A549 treated with Hydrocortisone at 1 μM for 4 hours (cell line): Measurements from ENCODE around the gene EIF4G3. TPM values are rescaled to one million over a fixed set of nuclear protein-coding genes. Genes with fewer than 3 reads are reported as not detected.

Experiments used
- total RNA-seq: library from RNA; stranded (reverse); fragments of 200-300 nt; extraction: Qiagen RNA extraction; gene quantifications from 5 replicates; pipeline ENCODE4 v1.2.3, GENCODE V29; 2022

The EIF4G3 gene, protein sequence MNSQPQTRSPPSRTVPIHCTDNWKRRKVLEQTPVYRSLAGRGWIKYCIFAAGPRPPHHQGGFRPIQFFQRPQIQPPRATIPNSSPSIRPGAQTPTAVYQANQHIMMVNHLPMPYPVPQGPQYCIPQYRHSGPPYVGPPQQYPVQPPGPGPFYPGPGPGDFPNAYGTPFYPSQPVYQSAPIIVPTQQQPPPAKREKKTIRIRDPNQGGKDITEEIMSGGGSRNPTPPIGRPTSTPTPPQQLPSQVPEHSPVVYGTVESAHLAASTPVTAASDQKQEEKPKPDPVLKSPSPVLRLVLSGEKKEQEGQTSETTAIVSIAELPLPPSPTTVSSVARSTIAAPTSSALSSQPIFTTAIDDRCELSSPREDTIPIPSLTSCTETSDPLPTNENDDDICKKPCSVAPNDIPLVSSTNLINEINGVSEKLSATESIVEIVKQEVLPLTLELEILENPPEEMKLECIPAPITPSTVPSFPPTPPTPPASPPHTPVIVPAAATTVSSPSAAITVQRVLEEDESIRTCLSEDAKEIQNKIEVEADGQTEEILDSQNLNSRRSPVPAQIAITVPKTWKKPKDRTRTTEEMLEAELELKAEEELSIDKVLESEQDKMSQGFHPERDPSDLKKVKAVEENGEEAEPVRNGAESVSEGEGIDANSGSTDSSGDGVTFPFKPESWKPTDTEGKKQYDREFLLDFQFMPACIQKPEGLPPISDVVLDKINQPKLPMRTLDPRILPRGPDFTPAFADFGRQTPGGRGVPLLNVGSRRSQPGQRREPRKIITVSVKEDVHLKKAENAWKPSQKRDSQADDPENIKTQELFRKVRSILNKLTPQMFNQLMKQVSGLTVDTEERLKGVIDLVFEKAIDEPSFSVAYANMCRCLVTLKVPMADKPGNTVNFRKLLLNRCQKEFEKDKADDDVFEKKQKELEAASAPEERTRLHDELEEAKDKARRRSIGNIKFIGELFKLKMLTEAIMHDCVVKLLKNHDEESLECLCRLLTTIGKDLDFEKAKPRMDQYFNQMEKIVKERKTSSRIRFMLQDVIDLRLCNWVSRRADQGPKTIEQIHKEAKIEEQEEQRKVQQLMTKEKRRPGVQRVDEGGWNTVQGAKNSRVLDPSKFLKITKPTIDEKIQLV (N-terminal part only)
- 16.5 to 22.5 TPM (median 19.9 TPM) in 5 replicates for total RNA-seq

DNA sequence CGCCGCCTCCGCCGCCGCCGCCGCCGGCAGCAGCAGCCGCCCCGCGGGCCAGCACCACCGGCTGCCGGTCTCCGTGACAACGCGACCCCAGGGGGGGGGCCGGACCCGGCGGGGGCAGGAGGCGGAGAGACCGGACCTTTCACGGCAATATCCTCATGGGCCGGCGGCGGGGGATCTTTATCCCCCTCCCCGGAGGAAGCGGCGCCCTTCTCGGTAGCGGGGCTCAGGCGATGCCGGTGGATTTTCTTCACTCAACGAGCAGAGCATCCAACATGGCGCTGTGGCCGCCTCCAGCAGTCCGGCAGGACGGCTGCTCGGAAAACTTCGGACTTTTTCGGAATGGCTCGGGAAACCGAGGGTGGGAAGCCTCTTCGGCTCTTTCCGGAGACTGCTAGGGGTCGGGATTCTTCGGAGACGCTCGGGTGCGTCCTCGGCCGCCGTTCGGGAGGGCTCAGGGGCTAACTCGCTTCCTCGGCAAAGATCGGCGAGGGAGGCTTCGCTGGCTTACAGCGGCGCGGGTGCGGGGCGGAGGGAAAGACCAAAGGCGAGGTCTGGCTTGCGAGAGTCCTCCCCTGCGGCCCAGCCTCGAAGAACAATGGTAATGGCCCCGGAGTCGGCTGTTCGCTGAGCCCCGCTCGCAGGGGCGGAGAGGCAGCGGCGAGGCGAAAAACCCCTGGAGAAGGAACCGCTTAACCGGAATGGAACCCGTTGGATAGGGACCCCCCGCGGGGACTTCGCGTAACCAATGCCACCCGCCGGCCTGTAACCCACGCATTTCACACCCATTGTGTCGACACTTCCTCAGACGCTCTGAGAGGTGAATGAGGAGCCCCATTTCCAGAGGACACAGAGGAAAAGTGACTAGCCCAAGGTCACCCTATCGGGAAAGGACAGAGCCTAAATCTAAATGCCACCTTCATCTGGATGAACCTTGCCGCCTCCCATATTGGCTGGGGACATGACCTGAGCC lies at the start of gene EIF4G3:
TSS of gene EIF4G3 (minus strand) at position 312 of the 970 bp plus-strand sequence. CDS start 174,155 bp downstream, outside the sequence.

DNA sequence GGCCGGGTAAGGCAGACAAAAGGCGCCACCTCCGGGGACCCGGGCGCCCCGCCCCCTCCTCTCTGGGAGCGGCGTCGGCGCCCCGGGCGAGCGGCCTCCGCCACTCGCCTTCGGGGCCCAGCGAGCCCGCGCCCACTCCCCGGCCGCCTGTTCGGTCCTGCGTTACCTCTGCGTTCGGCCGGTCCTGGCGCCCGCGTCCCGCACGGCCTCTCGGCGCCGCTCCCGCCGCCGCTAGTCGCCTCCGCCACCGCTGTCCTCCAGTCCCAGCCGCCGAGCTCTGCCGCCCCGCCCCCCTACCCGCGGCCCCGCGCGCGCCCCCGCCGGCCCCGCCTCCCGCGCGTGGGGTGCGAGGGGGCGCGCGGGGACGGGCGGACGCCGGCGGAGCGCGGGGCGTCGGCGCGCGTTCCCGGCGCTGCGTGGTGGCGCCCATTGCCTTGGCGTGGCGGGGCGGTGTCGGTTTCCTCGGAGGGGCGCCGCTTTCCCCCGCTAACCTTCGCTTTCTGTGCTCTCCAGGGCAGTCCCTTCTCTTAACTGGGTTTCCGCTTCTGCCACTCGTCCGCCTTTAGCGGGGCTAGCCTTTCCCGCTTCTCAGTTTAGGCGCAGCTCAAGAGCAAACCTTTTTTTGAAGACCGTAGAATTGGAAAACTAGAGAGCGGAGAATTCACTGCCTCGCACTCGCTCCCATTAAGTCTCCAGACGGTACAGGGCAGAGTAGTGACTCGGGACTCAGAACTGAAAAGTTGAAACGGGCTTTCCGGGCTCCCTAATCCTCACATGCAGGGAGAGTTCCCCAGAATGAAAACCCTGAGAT lies 389.5 kb downstream of the EIF4G3 start, which contains the start of gene HP1BP3:
TSS of gene HP1BP3 (minus strand) at position 279 of the 811 bp plus-strand sequence. CDS start 6,867 bp downstream, outside the sequence.

Other genes starting within 250 kb of the EIF4G3 start
- gene ECE1, start 113.6 kb upstream of the EIF4G3 start, total RNA-seq, result 50.2 to 70.6 TPM (median 61.6 TPM) in 5 replicates